Neural cell (in vitro differentiated cells): ENCODE data around the gene SDK1. TPM values are rescaled to one million over a fixed set of nuclear protein-coding genes. Genes with fewer than 3 reads are reported as not detected.
"Not testable (repeated sequence)": the region's sequence is repeated elsewhere in the genome, so short reads cannot be mapped to it uniquely, and the experiment has no call there.

ENCODE experiments used
- H2AFZ ChIP-seq: fragments of 200-600, 300-800 bp; sonication (generic), shearing (Covaris generic); 2 replicates; pipeline ENCODE4 v1.6.0; 2014; ENCODE audit warnings: low read depth, mild to moderate bottlenecking, antibody characterized with exemption, low read length, moderate library complexity
- H3F3A ChIP-seq: fragments of 200-600 bp; shearing (Covaris generic); 2 replicates; pipeline ENCODE4 v1.6.1; 2016; ENCODE audit warnings: mild to moderate bottlenecking, moderate library complexity, mixed read lengths, antibody characterized with exemption, low read length; ENCODE audit not compliant: insufficient read depth, poor library complexity, severe bottlenecking
- H3K27ac ChIP-seq: fragments of 200-600, 300-800 bp; sonication (generic), shearing (Covaris generic); 2 replicates; pipeline ENCODE4 v1.5.1; 2014; ENCODE audit warnings: mild to moderate bottlenecking, low read length, moderate library complexity
- H3K27me3 ChIP-seq: fragments of 300-800, 200-600 bp; sonication (generic), shearing (Covaris generic); 2 replicates; pipeline ENCODE4 v1.6.0; 2014; ENCODE audit warnings: mild to moderate bottlenecking, low read depth, low read length, moderate library complexity; ENCODE audit not compliant: insufficient read depth
- H3K36me3 ChIP-seq: fragments of 300-800, 200-600 bp; sonication (generic), shearing (Covaris generic); 2 replicates; pipeline ENCODE4 v1.5.1; 2014; ENCODE audit warnings: mild to moderate bottlenecking, antibody characterized with exemption, low read length, moderate library complexity; ENCODE audit not compliant: insufficient read depth
- H3K4me2 ChIP-seq: fragments of 300-800, 200-600 bp; sonication (generic), shearing (Covaris generic); 2 replicates; pipeline ENCODE4 v1.6.0; 2014; ENCODE audit warnings: mild to moderate bottlenecking, low read length
- H3K4me3 ChIP-seq: fragments of 300-800, 200-600 bp; sonication (generic), shearing (Covaris generic); 2 replicates; pipeline ENCODE4 v1.5.1; 2014; ENCODE audit warnings: mild to moderate bottlenecking, low read length, moderate library complexity
- H3K79me2 ChIP-seq: fragments of 200-600 bp; shearing (Covaris generic); replicated peaks from 2 replicates; pipeline ENCODE4 v1.6.0; 2014; ENCODE audit warnings: mild to moderate bottlenecking, low read length, moderate library complexity; ENCODE audit not compliant: insufficient read depth
- H3K9ac ChIP-seq: fragments of 300-800, 200-600 bp; sonication (generic), shearing (Covaris generic); 2 replicates; pipeline ENCODE4 v1.6.1; 2016; ENCODE audit warnings: mild to moderate bottlenecking, low read length, mixed read lengths
- H3K9me2 ChIP-seq: fragments of 200-600 bp; shearing (Covaris generic); 2 replicates; pipeline ENCODE4 v1.6.1; 2016; ENCODE audit warnings: mild to moderate bottlenecking, low read length, mixed read lengths; ENCODE audit not compliant: insufficient read depth
- H3K9me3 ChIP-seq: fragments of 200-600, 300-800 bp; sonication (generic), shearing (Covaris generic); 2 replicates; pipeline ENCODE4 v1.6.1; 2016; ENCODE audit warnings: mild to moderate bottlenecking, mixed run types, low read length, moderate library complexity, mixed read lengths
- H4K20me1 ChIP-seq: fragments of 200-600 bp; shearing (Covaris generic); 2 replicates; pipeline ENCODE4 v1.6.1; 2016; ENCODE audit warnings: mild to moderate bottlenecking, mixed run types; ENCODE audit not compliant: insufficient read depth
- CTCF ChIP-seq: fragments of 450-650 bp; IDR thresholded peaks from 2 replicates; pipeline ENCODE4 v1.5.1; 2014; ENCODE audit warnings: antibody characterized with exemption, mild to moderate bottlenecking, moderate library complexity; ENCODE audit not compliant: poor library complexity, severe bottlenecking
- EP300 ChIP-seq: fragments of 450-650 bp; conservative IDR thresholded peaks from 2 replicates; pipeline ENCODE4 v1.6.1; 2014; ENCODE audit warnings: antibody characterized with exemption, mild to moderate bottlenecking, moderate library complexity; ENCODE audit not compliant: poor library complexity, severe bottlenecking
- EZH2 ChIP-seq: fragments of 200-600, 300-800 bp; shearing (Covaris generic), sonication (generic); IDR thresholded peaks from 2 replicates; pipeline ENCODE4 v1.6.1; 2014; ENCODE audit warnings: antibody characterized with exemption, low read length, borderline replicate concordance, mild to moderate bottlenecking; ENCODE audit not compliant: insufficient read depth, poor library complexity, severe bottlenecking
- MXI1 ChIP-seq: fragments of 450-650 bp; conservative IDR thresholded peaks from 2 replicates; pipeline ENCODE4 v1.6.1; 2014; ENCODE audit warnings: antibody characterized with exemption, mild to moderate bottlenecking; ENCODE audit not compliant: poor library complexity, severe bottlenecking
- POLR2AphosphoS5 ChIP-seq: IDR thresholded peaks from 2 replicates; pipeline ENCODE4 v1.6.1; 2012
- RAD21 ChIP-seq: fragments of 450-650 bp; conservative IDR thresholded peaks from 2 replicates; pipeline ENCODE4 v1.6.1; 2014; ENCODE audit warnings: antibody characterized with exemption, mild to moderate bottlenecking, moderate library complexity
- REST ChIP-seq: IDR thresholded peaks from 2 replicates; pipeline ENCODE4 v1.6.1; 2012; ENCODE audit warnings: borderline replicate concordance
- SMC3 ChIP-seq: fragments of 450-650 bp; conservative IDR thresholded peaks from 2 replicates; pipeline ENCODE4 v1.6.1; 2014; ENCODE audit warnings: antibody characterized with exemption, mild to moderate bottlenecking, moderate library complexity; ENCODE audit not compliant: poor library complexity
- TAF1 ChIP-seq: IDR thresholded peaks from 2 replicates; pipeline ENCODE4 v1.6.1; 2012; ENCODE audit warnings: low read depth
- polyA plus RNA-seq: library from polyadenylated mRNA; depleted of rRNA; stranded (reverse); fragments of >200 nt; gene quantifications from 2 replicates; pipeline ENCODE4 v1.2.3, GENCODE V29; 2014

SDK1 gene
- polyA plus RNA-seq, 1 donor from 2014 or later = 2.7 TPM

- H3K4me2 ChIP-seq = no peak overlapping the region
- no peaks in the 10 kb centered on the region for H3F3A ChIP-seq
- no peak for TF ChIP-seq POLR2AphosphoS5
- TF ChIP-seq MXI1 = no peak
- TF ChIP-seq CTCF = no peak
- no peak for TF ChIP-seq SMC3
- no peak for TF ChIP-seq EP300
- TF ChIP-seq RAD21 = no peak
- TF ChIP-seq EZH2 = no peak
- H2AFZ ChIP-seq = no peak overlapping the region
- no peaks in the 10 kb centered on the region for H3K79me2 ChIP-seq
- no peaks in the 10 kb centered on the region for H3K27me3 ChIP-seq
- H3K9ac ChIP-seq = no peak overlapping the region
- H3K4me3 ChIP-seq = no peak overlapping the region
- no peaks in the 10 kb centered on the region for H3K9me3 ChIP-seq
- H4K20me1 ChIP-seq = no peaks in the 10 kb centered on the region
- H3K36me3 ChIP-seq = no peaks in the 10 kb centered on the region
- no peak overlapping the region for H3K27ac ChIP-seq
- no peaks in the 10 kb centered on the region for H3K9me2 ChIP-seq
Observed at GRCh38 chr7:4093483-4093882, 792.4 kb downstream of the SDK1 start.

- H3F3A ChIP-seq, H3K9me3 ChIP-seq, H3K4me3 ChIP-seq, H3K27ac ChIP-seq, H4K20me1 ChIP-seq, H3K27me3 ChIP-seq, H3K4me2 ChIP-seq, H2AFZ ChIP-seq, H3K36me3 ChIP-seq, H3K9ac ChIP-seq, H3K9me2 ChIP-seq, H3K79me2 ChIP-seq: not testable (repeated sequence)
Observed at GRCh38 chr7:4094158-4094557, 793.1 kb downstream of the SDK1 start.

GRCh38 chr7:4097001-4097609, 796.1 kb downstream of the SDK1 start:
- Histone ChIP-seq H3K79me2 (no peaks in the 10 kb centered on the region), H3K9ac (no peak overlapping the region), H3K4me3 (no peak overlapping the region), H3K9me2 (no peaks in the 10 kb centered on the region), H3K9me3 (no peaks in the 10 kb centered on the region), H3F3A (no peaks in the 10 kb centered on the region), H3K4me2 (no peak overlapping the region), H3K27ac (no peak overlapping the region), H2AFZ (no peak overlapping the region), H3K36me3 (no peaks in the 10 kb centered on the region), H3K27me3 (no peaks in the 10 kb centered on the region), H4K20me1 (no peaks in the 10 kb centered on the region)
- TF ChIP-seq TAF1 (no peak), REST (no peak), EZH2 (no peak), MXI1 (no peak), POLR2AphosphoS5 (no peak), CTCF (no peak), EP300 (no peak), SMC3 (no peak), RAD21 (no peak)
